ENCODE measurements around the gene CD74. TPM values are rescaled to one million over a fixed set of nuclear protein-coding genes. Genes with fewer than 3 reads are reported as not detected.

The CD74 gene
- total and polyA plus RNA-seq, 2 of the 4 experiments (the other 2 are of a cell fraction): 0.18 to 1.1 TPM

- no peaks in the 10 kb centered on the region for H3K27me3 ChIP-seq (ENCODE audit: control insufficient read depth, insufficient read depth, low read length)
- peak overlapping the region; percentile 74 for H4K91ac ChIP-seq (ENCODE audit: insufficient read depth, low read depth, low read length)
- no peak for DNase-seq
- H3K36me3 ChIP-seq (ENCODE audit: control insufficient read depth, insufficient read depth, low read length): no peaks in the 10 kb centered on the region
- peak overlapping the region; percentile 48; the same call in 1 of the 3 replicates for H2BK15ac ChIP-seq (ENCODE audit: low read depth, low read length)
- H4K5ac ChIP-seq (ENCODE audit: low read depth, low read length): peak overlapping the region; percentile 38; the same call in 1 of the 2 replicates
- peak overlapping the region; percentile 21; the same call in 1 of the 2 replicates for H2BK20ac ChIP-seq (ENCODE audit: low read depth, low read length)
- in situ Hi-C loops (cut with MboI; ENCODE audit: low sequenced_read_pairs): loop anchor here (5.0 to 10.0 kb wide), 3 partner anchors 62 to 384 kb away; partner anchors contain the start of gene IRGM
- H2BK5ac ChIP-seq (ENCODE audit: low read depth, low read length, poor library complexity, severe bottlenecking): no peak overlapping the region
- CTCF ChIA-PET: no interaction called here
- ATAC-seq (ENCODE audit: low read depth): no peak
- no peak overlapping the region for H3K9ac ChIP-seq (ENCODE audit: low read depth, low read length)
- peak overlapping the region; percentile 26; the same call in 1 of the 2 replicates for H3K23ac ChIP-seq (ENCODE audit: low read depth, low read length)
- peak overlapping the region; percentile 52 for H2BK120ac ChIP-seq (ENCODE audit: low read depth, low read length)
- no peak overlapping the region for H3K4me3 ChIP-seq (ENCODE audit: insufficient read depth, low read depth, low read length)
- H3K9me3 ChIP-seq (ENCODE audit: control insufficient read depth, insufficient read depth, low read length): no peaks in the 10 kb centered on the region
- H3K9me1 ChIP-seq (ENCODE audit: insufficient read depth, low read length): no peaks in the 10 kb centered on the region; the same call in 1 of the 2 replicates
- peak overlapping the region; percentile 94 for H2AK5ac ChIP-seq (ENCODE audit: low read depth, low read length)
- dilution Hi-C loops (cut with HindIII; ENCODE audit: low sequenced_read_pairs, unreplicated experiment): no loop called here
- H3K4ac ChIP-seq (ENCODE audit: low read depth, low read length): peak overlapping the region; percentile 69
- no peak overlapping the region; a peak in 1 of 4 replicates for H4K8ac ChIP-seq (ENCODE audit: low read depth in 2 of 2, low read length in 2 of 2)
- POLR2A ChIA-PET (ENCODE audit: unreplicated experiment): no interaction called here
- H4K20me1 ChIP-seq (ENCODE audit: insufficient read depth, low read length): no peaks in the 10 kb centered on the region
- no TSS peak for BruUV-seq (replicated peaks)
- H3K18ac ChIP-seq (ENCODE audit: low read depth, low read length): 0 out of 2 replicates have a peak overlapping the region, but pooled peaks have one; percentile 60
- H2AK9ac ChIP-seq (replicated peaks; ENCODE audit: low read depth, low read length, poor library complexity): peak overlapping the region; percentile 33
- H3K14ac ChIP-seq (replicated peaks; ENCODE audit: low read depth, low read length): 0 out of 2 replicates have a peak overlapping the region, but pooled peaks have one; percentile 40
- TF ChIP-seq USF2 (IDR thresholded peaks at IDR 0.05; ENCODE audit: low read depth, low read length) (no peak), RCOR1 (IDR thresholded peaks at IDR 0.05; ENCODE audit: insufficient replicate concordance, low read length) (no peak), POLR2A (IDR thresholded peaks at IDR 0.05; ENCODE audit: low read depth, low read length) (no peak), NFE2L2 (IDR thresholded peaks at IDR 0.05; ENCODE audit: low read depth, low read length) (no peak), MAFK (IDR thresholded peaks at IDR 0.05; ENCODE audit: low read depth, low read length) (no peak), FOS (IDR thresholded peaks at IDR 0.05; ENCODE audit: low read depth, low read length) (no peak), CTCF (conservative IDR thresholded peaks at IDR 0.05; ENCODE audit: low read depth, low read length) (no peak), CEBPB (IDR thresholded peaks at IDR 0.05; ENCODE audit: low read depth, low read length) (no peak), RFX5 (IDR thresholded peaks at IDR 0.05; ENCODE audit: low read depth, low read length) (no peak), MXI1 (IDR thresholded peaks at IDR 0.05; ENCODE audit: borderline replicate concordance, low read depth, low read length) (no peak), RAD21 (IDR thresholded peaks at IDR 0.05; ENCODE audit: low read length) (no peak), MAZ (IDR thresholded peaks at IDR 0.05; ENCODE audit: borderline replicate concordance, low read depth, low read length) (no peak), ELK1 (IDR thresholded peaks at IDR 0.05; ENCODE audit: borderline replicate concordance, low read depth, low read length) (no peak), BHLHE40 (IDR thresholded peaks at IDR 0.05; ENCODE audit: low read depth, low read length) (no peak), CHD1 (IDR thresholded peaks at IDR 0.05; ENCODE audit: low read depth, low read length) (no peak), SMC3 (IDR thresholded peaks at IDR 0.05; ENCODE audit: low read depth, low read length) (no peak)
- H3K4me2 ChIP-seq (ENCODE audit: low read depth, low read length): no peak overlapping the region
- H3K79me1 ChIP-seq (ENCODE audit: low read depth in 1 of 2, low read length in 2 of 2): 0 out of 4 replicates have a peak, but pooled peaks cover 0 to 6% of the 10 kb centered on the region in 2 experiments
- intact Hi-C loops (cut with micrococcal nuclease): no loop called here
- H3K56ac ChIP-seq (ENCODE audit: extremely low read depth, insufficient read depth, low read length): no peak overlapping the region
- H3K27ac ChIP-seq (ENCODE audit: insufficient read depth, low read length): no peak overlapping the region
- no CpG with 5 or more reads among the region's 2 CpGs for WGBS, 2 experiments (ENCODE audit: extremely low coverage in 2 of 2, insufficient read length in 1 of 2)
- peaks cover 7% of the 10 kb centered on the region for H3K4me1 ChIP-seq (ENCODE audit: control insufficient read depth, insufficient read depth, low read length)
- peak overlapping the region; percentile 65 for H2AFZ ChIP-seq (replicated peaks; ENCODE audit: low read length, poor library complexity)
These were observed 48.1 kb upstream of the CD74 start for GRCh38 chr5:150460781-150461180.
